Endothelial cell of umbilical vein (primary cell): ENCODE measurements around the gene PPP2R5A. TPM values are rescaled to one million over a fixed set of nuclear protein-coding genes. Genes with fewer than 3 reads are reported as not detected.
A peak's percentile ranks its signal among the peaks of the same experiment; 100 is the strongest.

Experiments used
- BruUV-seq: library from RNA; stranded (reverse); fragments of 400-500 nt; replicated peaks from 2 replicates; lab custom pipeline; 2021; lab: Mats Ljungman, UMichigan
- CTCF ChIA-PET: fragments of 300-600, 350-600 bp; sonication (Branson Sonifier 250); formaldehyde crosslinking; loops from one replicate; lab custom pipeline; 2021; ENCODE audit warnings: antibody characterized with exemption, inconsistent platforms; lab: Charles Lee
- POLR2A ChIA-PET: fragments of 300-600, 350-600 bp; sonication (Branson Sonifier 250); formaldehyde crosslinking; loops from one replicate; lab custom pipeline; 2021; ENCODE audit warnings: antibody characterized with exemption, inconsistent platforms; lab: Charles Lee
- DNase-seq: peaks from one replicate; pipeline ENCODE4 v3.0.0-alpha.2; 2011; ENCODE audit warnings: low read depth, low spot score
- FAIRE-seq: peaks from 2 replicates; lab custom pipeline; 2011; peaks lifted over from hg19 to GRCh38; lab: Jason Lieb, UNC
- H2AFZ ChIP-seq: 2 replicates; pipeline ENCODE4 v1.6.0; 2012; ENCODE audit warnings: low read depth, low read length, control low read depth, inconsistent platforms
- H3K27ac ChIP-seq: 2 replicates; pipeline ENCODE4 v1.5.1; 2011; ENCODE audit warnings: low read depth, mild to moderate bottlenecking, control low read depth, low read length, moderate library complexity; ENCODE audit not compliant: insufficient read depth
- H3K27me3 ChIP-seq, 2 experiments: 2 replicates each; pipeline versions ENCODE4 v1.6.0 to v1.6.1; 2011; ENCODE audit warnings: low read length in 2 of 2, mixed read lengths in 1 of 2; ENCODE audit not compliant: control insufficient read depth in 2 of 2, insufficient read depth in 2 of 2
- H3K36me3 ChIP-seq, 2 experiments: 2 replicates in 1 of 2; 3 replicates in 1 of 2; pipeline ENCODE4 v1.5.1; 2011; ENCODE audit warnings: low read length in 2 of 2, mild to moderate bottlenecking in 1 of 2, moderate library complexity in 1 of 2; ENCODE audit not compliant: control insufficient read depth in 2 of 2, insufficient read depth in 2 of 2; ENCODE audit errors: extremely low read depth in 1 of 2
- H3K4me1 ChIP-seq: 3 replicates; pipeline ENCODE4 v1.5.1; 2011; ENCODE audit warnings: mild to moderate bottlenecking, low read length; ENCODE audit not compliant: control insufficient read depth, insufficient read depth; ENCODE audit errors: extremely low read depth
- H3K4me2 ChIP-seq: 2 replicates; pipeline ENCODE4 v1.6.1; 2011; ENCODE audit warnings: low read length, control low read depth, mixed read lengths; ENCODE audit not compliant: insufficient read depth
- H3K4me3 ChIP-seq, 3 experiments: fragments of 200-600 bp in 1 of 3; sonication (generic), shearing (Covaris generic) in 1 of 3; replicated peaks in 1 of 3; 2 replicates each; pipeline ENCODE4 v1.5.1; 2011 to 2016; ENCODE audit warnings: control low read depth in 3 of 3, low read length in 3 of 3, mild to moderate bottlenecking in 2 of 3, inconsistent platforms in 1 of 3, low read depth in 1 of 3, moderate library complexity in 1 of 3; ENCODE audit not compliant: insufficient read depth in 1 of 3
- H3K79me2 ChIP-seq: 2 replicates; pipeline ENCODE4 v1.6.0; 2012; ENCODE audit warnings: low read length, inconsistent platforms; ENCODE audit not compliant: control insufficient read depth, insufficient read depth
- H3K9ac ChIP-seq: replicated peaks from 2 replicates; pipeline ENCODE3; 2011; ENCODE audit warnings: low read length, control low read depth; ENCODE audit not compliant: insufficient read depth; ENCODE audit errors: extremely low read depth
- H3K9me1 ChIP-seq: replicated peaks from 3 replicates; pipeline ENCODE4 v1.6.0; 2011; ENCODE audit warnings: mild to moderate bottlenecking, low read length; ENCODE audit not compliant: control insufficient read depth, insufficient read depth; ENCODE audit errors: extremely low read depth
- H3K9me3 ChIP-seq: replicated peaks from 2 replicates; pipeline ENCODE4 v1.5.1; 2012; ENCODE audit warnings: low read length, inconsistent platforms; ENCODE audit not compliant: control insufficient read depth, insufficient read depth
- H4K20me1 ChIP-seq: replicated peaks from 2 replicates; pipeline ENCODE3; 2011; ENCODE audit warnings: mild to moderate bottlenecking, low read length; ENCODE audit not compliant: control insufficient read depth, insufficient read depth; ENCODE audit errors: extremely low read depth
- CTCF ChIP-seq, 2 donors: IDR thresholded peaks; 1 replicate in 1 of 2; 2 replicates in 1 of 2; pipeline ENCODE4 v1.5.1; 2011; ENCODE audit warnings: low read length in 2 of 2, mild to moderate bottlenecking in 2 of 2, moderate library complexity in 2 of 2, control low read depth in 1 of 2, inconsistent platforms in 1 of 2, low read depth in 1 of 2; ENCODE audit not compliant: insufficient read depth in 1 of 2; ENCODE audit errors: extremely low read depth in 1 of 2
- EZH2 ChIP-seq: IDR thresholded peaks from 2 replicates; pipeline ENCODE4 v1.6.1; 2012; ENCODE audit warnings: borderline replicate concordance, low read depth, mild to moderate bottlenecking, moderate library complexity, low read length, inconsistent platforms; ENCODE audit not compliant: severe bottlenecking
- FOS ChIP-seq: IDR thresholded peaks from 2 replicates; pipeline ENCODE4 v1.6.1; 2011; ENCODE audit warnings: mild to moderate bottlenecking, low read length, moderate library complexity, borderline replicate concordance; ENCODE audit not compliant: insufficient read depth
- GATA2 ChIP-seq: IDR thresholded peaks from 2 replicates; pipeline ENCODE4 v1.7.0; 2011; ENCODE audit warnings: low read depth, mild to moderate bottlenecking, moderate library complexity, mixed read lengths, low read length; ENCODE audit not compliant: insufficient read length, insufficient read depth
- JUN ChIP-seq: IDR thresholded peaks from 2 replicates; pipeline ENCODE4 v1.6.1; 2011; ENCODE audit warnings: borderline replicate concordance, low read depth; ENCODE audit not compliant: insufficient read length, insufficient read depth
- MAX ChIP-seq: IDR thresholded peaks from 2 replicates; pipeline ENCODE4 v1.6.1; 2011; ENCODE audit not compliant: insufficient read depth, insufficient read length
- MYC ChIP-seq: IDR thresholded peaks from one replicate; pipeline ENCODE4 v1.6.1; 2011; ENCODE audit warnings: mild to moderate bottlenecking, low read depth, low read length
- POLR2A ChIP-seq: IDR thresholded peaks from 2 replicates; pipeline ENCODE4 v1.6.1; 2012; ENCODE audit warnings: low read depth, mild to moderate bottlenecking, control low read depth, low read length
- POLR2AphosphoS5 ChIP-seq: IDR thresholded peaks from 2 replicates; pipeline ENCODE4 v1.6.1; 2012; ENCODE audit warnings: low read depth, mild to moderate bottlenecking, control low read depth, low read length, moderate library complexity; ENCODE audit not compliant: insufficient read depth
- dilution Hi-C: fragments of 300-500 bp; cut with MboI; formaldehyde crosslinking; loops from one replicate; pipeline ENCODE4 v1.15.0; 2019; ENCODE audit warnings: low sequenced_read_pairs; ENCODE audit not compliant: extremely low pct_ligation_motif_present
- intact Hi-C: fragments of 100-400 bp; cut with micrococcal nuclease; formaldehyde crosslinking; loops from one replicate; pipeline ENCODE4 v1.10.0; 2022
- polyA plus RNA-seq, 4 experiments: library from polyadenylated mRNA; depleted of rRNA in 3 of 4; stranded (reverse) in 3 of 4; unstranded in 1 of 4; fragments of >200 nt; gene quantifications; 2 replicates each; pipeline versions ENCODE4 v1.2.1 to v1.2.3, GENCODE V29; 2011 to 2012; ENCODE audit warnings: missing spikeins in 1 of 4
- total RNA-seq: library from RNA; stranded (reverse); gene quantifications from 2 replicates; pipeline ENCODE4 v1.2.3, GENCODE V29; 2021

The PPP2R5A gene
- total and polyA plus RNA-seq, 2 donors (not counting 3 experiments of a cell fraction or from before 2014, with no cell fraction given) = 11.9 to 34.5 TPM

- TF ChIP-seq CTCF (IDR thresholded peaks at IDR 0.05; ENCODE audit: extremely low read depth in 1 of 2, insufficient read depth in 1 of 2, low read depth in 1 of 2, low read length in 2 of 2) (no peak), EZH2 (no peak), POLR2A (no peak), FOS (no peak)
- ChIA-PET CTCF (interaction anchor here (1.4 to 2.9 kb wide), 4 partner anchors 10 to 171 kb away, joined by 3 to 11 read pairs (median 4); no protein-coding TSS in a partner anchor), POLR2A (no interaction called here)
- no peaks in the 10 kb centered on the region for H3K27me3 ChIP-seq
- intact Hi-C loops (no loop called here), dilution Hi-C loops (no loop called here)
- no peaks in the 10 kb centered on the region for H3K9me1 ChIP-seq
- no peak overlapping the region for H3K9ac ChIP-seq
- peaks cover 20% of the 10 kb centered on the region for H3K4me1 ChIP-seq
- BruUV-seq = no TSS peak
- no peaks in the 10 kb centered on the region for H3K79me2 ChIP-seq
- no peaks in the 10 kb centered on the region for H3K9me3 ChIP-seq
- H3K4me3 ChIP-seq = no peak overlapping the region
- DNase-seq (no peak), FAIRE-seq (no peak)
- H4K20me1 ChIP-seq = no peaks in the 10 kb centered on the region
- H2AFZ ChIP-seq = no peak overlapping the region
- no peaks in the 10 kb centered on the region for H3K36me3 ChIP-seq
- no peak overlapping the region for H3K27ac ChIP-seq
- peak overlapping the region; percentile 76 for H3K4me2 ChIP-seq
Observed at GRCh38 chr1:212241501-212241900, 43.7 kb upstream of the PPP2R5A start.

- intact Hi-C loops = loop anchor here (1.0 to 2.0 kb wide), 2 partner anchors 43 to 75 kb away; partner anchors contain the start of gene PPP2R5A
- ChIA-PET CTCF (interaction anchor here (0.9 to 2.9 kb wide), 5 partner anchors 10 to 171 kb away, joined by 3 to 11 read pairs (median 4); no protein-coding TSS in a partner anchor), POLR2A (no interaction called here)
- peak overlapping the region; percentile 89 for H2AFZ ChIP-seq
- peak overlapping the region in 1 of 3 experiments; percentile 26 for H3K4me3 ChIP-seq
- DNase-seq = no peak
- TF ChIP-seq MAX (no peak), POLR2A (no peak), JUN (no peak), POLR2AphosphoS5 (no peak), FOS (no peak), EZH2 (no peak), GATA2 (no peak), MYC (no peak)
- no peaks in the 10 kb centered on the region for H3K79me2 ChIP-seq
- H3K36me3 ChIP-seq = no peaks in the 10 kb centered on the region
- H3K9me3 ChIP-seq = no peaks in the 10 kb centered on the region
- H3K27me3 ChIP-seq = no peaks in the 10 kb centered on the region
- H3K9me1 ChIP-seq = no peaks in the 10 kb centered on the region
- no peaks in the 10 kb centered on the region for H4K20me1 ChIP-seq
- H3K27ac ChIP-seq = peak overlapping the region; percentile 56
- H3K9ac ChIP-seq = peak overlapping the region; percentile 5
- H3K4me1 ChIP-seq = peaks cover 20% of the 10 kb centered on the region
- FAIRE-seq = no peak
- dilution Hi-C loops = no loop called here
- BruUV-seq = no TSS peak
- peak overlapping the region; percentile 76 for H3K4me2 ChIP-seq
Observed at GRCh38 chr1:212241957-212242287, 43.3 kb upstream of the PPP2R5A start.
